ENCODE data around the gene SLC41A1.

Gene SLC41A1

GRCh38 chr1:205754857-205755256 is 58.1 kb downstream of the SLC41A1 start:
- DNase-seq (ENCODE audit: low read depth in 3 of 3), result no peak

- no peak for DNase-seq (ENCODE audit: low read depth in 3 of 3)
Observed at GRCh38 chr1:205751036-205751651, 61.9 kb downstream of the SLC41A1 start.

- DNase-seq (ENCODE audit: low read depth in 3 of 3), result peak; percentile 84 to 96 (median 91)
Observed at GRCh38 chr1:205750138-205751035, 62.6 kb downstream of the SLC41A1 start, which contains the start of gene NUCKS1. Gene NUCKS1, minus strand, starts transcription at chr1:205750182. Its CDS starts 209 bp downstream, at chr1:205749973.

GRCh38 chr1:205749234-205750137 is 63.5 kb downstream of the SLC41A1 start:
- DNase-seq (ENCODE audit: low read depth in 3 of 3), result peak; percentile 89 to 95 (median 94)

- DNase-seq (ENCODE audit: low read depth in 3 of 3), result no peak
Observed at GRCh38 chr1:205748403-205749233, 64.4 kb downstream of the SLC41A1 start.

GRCh38 chr1:205746757-205747412 is 66.1 kb downstream of the SLC41A1 start:
- DNase-seq (ENCODE audit: low read depth in 3 of 3), result no peak

- DNase-seq (ENCODE audit: low read depth in 3 of 3), result no peak
Observed at GRCh38 chr1:205744403-205744802, 68.6 kb downstream of the SLC41A1 start.

- DNase-seq (ENCODE audit: low read depth in 3 of 3), result no peak
Observed at GRCh38 chr1:205743977-205744376, 69.0 kb downstream of the SLC41A1 start.

GRCh38 chr1:205741681-205742080 is 71.3 kb downstream of the SLC41A1 start:
- no peak for DNase-seq (ENCODE audit: low read depth in 3 of 3)

- DNase-seq (ENCODE audit: low read depth in 3 of 3), result no peak
Observed at GRCh38 chr1:205739348-205740160, 73.4 kb downstream of the SLC41A1 start.
